ENCODE measurements around the gene DYNLL1. TPM values are rescaled to one million over a fixed set of nuclear protein-coding genes. Genes with fewer than 3 reads are reported as not detected.

DYNLL1 gene
- total and polyA plus RNA-seq, 2 donors (not counting 3 experiments of a cell fraction or from before 2014, with no cell fraction given), result 469 to 600 TPM

DNA sequence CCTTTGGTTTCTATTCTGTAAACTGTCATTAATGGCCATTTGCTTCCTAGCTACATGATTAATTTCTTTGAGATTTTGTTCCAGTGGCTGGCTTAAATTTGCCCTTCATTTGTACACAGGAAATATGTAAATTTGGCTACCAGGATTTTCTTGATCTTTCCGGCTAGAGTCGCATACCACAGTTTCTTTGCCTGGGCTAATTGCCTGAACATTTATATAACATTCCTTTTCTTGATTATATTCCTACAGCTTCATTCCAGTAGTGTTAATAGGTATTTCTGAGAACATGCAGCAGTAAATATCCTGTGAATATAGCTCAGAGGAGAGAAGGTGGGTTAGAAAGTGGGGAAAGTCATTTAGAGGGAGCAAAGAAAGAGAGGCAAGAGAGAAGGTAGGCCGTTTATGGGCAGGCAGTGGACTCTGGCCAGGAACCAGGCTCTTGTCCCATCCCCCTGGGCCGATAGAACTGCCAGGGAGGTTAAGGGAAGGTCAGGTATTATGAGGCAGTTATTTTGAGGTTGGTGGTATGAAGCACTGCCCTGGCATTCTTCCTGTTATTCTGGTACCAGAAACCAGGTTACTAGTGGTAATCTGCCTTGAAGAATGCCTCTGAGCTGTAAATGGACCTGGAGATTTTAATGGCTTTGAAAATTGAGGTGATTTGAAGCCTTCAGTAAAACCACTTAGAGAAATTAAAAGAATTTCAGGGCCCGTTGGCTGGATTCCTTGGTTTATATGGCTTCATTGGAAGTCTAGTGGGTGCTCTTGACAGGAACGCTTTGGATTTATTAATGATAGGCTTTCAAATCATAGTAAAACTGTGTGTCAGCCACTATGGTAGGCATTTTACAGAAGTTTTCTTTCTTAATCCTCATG lies 42.6 kb downstream of the DYNLL1 start:
- H3K4me3 ChIP-seq (replicated peaks in 1 of 3; ENCODE audit: insufficient read depth in 1 of 3, low read depth in 1 of 3, low read length in 3 of 3), result peak overlapping the region in 1 of 3 experiments; percentile 60
- peak overlapping the region; percentile 26 for H3K27ac ChIP-seq (ENCODE audit: insufficient read depth, low read depth, low read length)
- no TSS peak for BruUV-seq (replicated peaks)
- CTCF ChIA-PET, result interaction anchor here (0.9 to 1.4 kb wide), 3 partner anchors 10 to 12 kb away, joined by 3 to 5 read pairs (median 3); partner anchors contain the start of gene COQ5
- peak overlapping the region; percentile 96 for H3K4me2 ChIP-seq (ENCODE audit: insufficient read depth, low read length)
- H3K36me3 ChIP-seq (ENCODE audit: control insufficient read depth in 2 of 2, extremely low read depth in 1 of 2, insufficient read depth in 2 of 2, low read length in 2 of 2), result no peaks in the 10 kb centered on the region
- no peaks in the 10 kb centered on the region for H3K9me3 ChIP-seq (replicated peaks; ENCODE audit: control insufficient read depth, insufficient read depth, low read length)
- H3K9ac ChIP-seq (replicated peaks; ENCODE audit: extremely low read depth, insufficient read depth, low read length), result peak overlapping the region; percentile 51
- no peaks in the 10 kb centered on the region for H3K27me3 ChIP-seq (ENCODE audit: control insufficient read depth in 2 of 2, insufficient read depth in 2 of 2, low read length in 2 of 2)
- H3K4me1 ChIP-seq (ENCODE audit: control insufficient read depth, extremely low read depth, insufficient read depth, low read length), result peaks cover 52% of the 10 kb centered on the region
- DNase-seq (ENCODE audit: low read depth, low spot score) (peak; percentile 90), FAIRE-seq (peak; percentile 88)
- TF ChIP-seq POLR2AphosphoS5 (IDR thresholded peaks at IDR 0.05; ENCODE audit: insufficient read depth, low read depth, low read length) (peak; percentile 22), MYC (IDR thresholded peaks at IDR 0.05; ENCODE audit: low read depth, low read length) (no peak)
- no peak overlapping the region for H2AFZ ChIP-seq (ENCODE audit: low read depth, low read length)
- POLR2A ChIA-PET, result interaction anchor here (0.6 to 1.9 kb wide), 4 partner anchors 9 to 43 kb away, joined by 3 to 7 read pairs (median 3); partner anchors contain the start of gene DYNLL1
- dilution Hi-C loops (cut with MboI; ENCODE audit: extremely low pct_ligation_motif_present, low sequenced_read_pairs) (no loop called here), intact Hi-C loops (cut with micrococcal nuclease) (loop anchor here (1.0 kb wide), 1 partner anchor 43 kb away; the partner anchor contains the start of gene POP5)
- no peaks in the 10 kb centered on the region for H3K9me1 ChIP-seq (replicated peaks; ENCODE audit: control insufficient read depth, extremely low read depth, insufficient read depth, low read length)
- peaks cover 92% of the 10 kb centered on the region for H3K79me2 ChIP-seq (ENCODE audit: control insufficient read depth, insufficient read depth, low read length)
- peaks cover 18% of the 10 kb centered on the region for H4K20me1 ChIP-seq (replicated peaks; ENCODE audit: control insufficient read depth, extremely low read depth, insufficient read depth, low read length)

DNA sequence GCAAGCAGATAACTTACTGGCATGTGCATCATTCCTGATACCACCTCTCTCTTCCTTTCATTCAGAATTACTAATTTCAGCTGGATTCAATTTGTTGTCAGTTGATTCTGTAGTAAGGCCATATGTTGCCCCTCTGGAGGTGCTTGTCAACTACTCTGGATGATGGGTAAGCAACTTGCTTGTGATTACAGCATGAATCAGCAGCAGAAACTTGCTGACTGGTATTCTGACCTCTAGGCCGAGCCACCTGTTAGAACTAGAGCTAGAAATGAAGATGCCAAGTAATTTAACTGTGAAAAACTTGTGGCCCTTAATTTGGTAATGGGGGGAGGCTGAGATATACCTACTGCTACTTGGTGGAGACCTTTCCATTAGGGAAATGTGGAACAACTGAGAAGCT lies 43.4 kb downstream of the DYNLL1 start:
- DNase-seq (ENCODE audit: low read depth, low spot score) (peak; percentile 44), FAIRE-seq (peak; percentile 64)
- H3K9me3 ChIP-seq (replicated peaks; ENCODE audit: control insufficient read depth, insufficient read depth, low read length), result no peaks in the 10 kb centered on the region
- peaks cover 52% of the 10 kb centered on the region for H3K4me1 ChIP-seq (ENCODE audit: control insufficient read depth, extremely low read depth, insufficient read depth, low read length)
- H2AFZ ChIP-seq (ENCODE audit: low read depth, low read length), result no peak overlapping the region
- intact Hi-C loops (cut with micrococcal nuclease) (no loop called here), dilution Hi-C loops (cut with MboI; ENCODE audit: extremely low pct_ligation_motif_present, low sequenced_read_pairs) (no loop called here)
- no peaks in the 10 kb centered on the region for H3K9me1 ChIP-seq (replicated peaks; ENCODE audit: control insufficient read depth, extremely low read depth, insufficient read depth, low read length)
- peaks cover 18% of the 10 kb centered on the region for H4K20me1 ChIP-seq (replicated peaks; ENCODE audit: control insufficient read depth, extremely low read depth, insufficient read depth, low read length)
- peak overlapping the region; percentile 26 for H3K27ac ChIP-seq (ENCODE audit: insufficient read depth, low read depth, low read length)
- ChIA-PET CTCF (interaction anchor here (0.9 kb wide), 1 partner anchor 13 kb away, joined by 3 read pairs; no protein-coding TSS in a partner anchor), POLR2A (interaction anchor here (0.8 to 1.9 kb wide), 2 partner anchors 9 to 43 kb away, joined by 3 to 7 read pairs; partner anchors contain the start of gene DYNLL1)
- no peaks in the 10 kb centered on the region for H3K27me3 ChIP-seq (ENCODE audit: control insufficient read depth in 2 of 2, insufficient read depth in 2 of 2, low read length in 2 of 2)
- no TSS peak for BruUV-seq (replicated peaks)
- no peaks in the 10 kb centered on the region for H3K36me3 ChIP-seq (ENCODE audit: control insufficient read depth in 2 of 2, extremely low read depth in 1 of 2, insufficient read depth in 2 of 2, low read length in 2 of 2)
- H3K79me2 ChIP-seq (ENCODE audit: control insufficient read depth, insufficient read depth, low read length), result peaks cover 99% of the 10 kb centered on the region
- H3K4me3 ChIP-seq (replicated peaks in 1 of 3; ENCODE audit: insufficient read depth in 1 of 3, low read depth in 1 of 3, low read length in 3 of 3), result no peak overlapping the region
- H3K9ac ChIP-seq (replicated peaks; ENCODE audit: extremely low read depth, insufficient read depth, low read length), result peak overlapping the region; percentile 51
- peak overlapping the region; percentile 96 for H3K4me2 ChIP-seq (ENCODE audit: insufficient read depth, low read length)
- TF ChIP-seq POLR2A (IDR thresholded peaks at IDR 0.05; ENCODE audit: low read depth, low read length) (no peak), JUN (IDR thresholded peaks at IDR 0.05; ENCODE audit: borderline replicate concordance, insufficient read depth, insufficient read length, low read depth) (no peak), FOS (IDR thresholded peaks at IDR 0.05; ENCODE audit: borderline replicate concordance, insufficient read depth, low read length) (no peak), EZH2 (IDR thresholded peaks at IDR 0.05; ENCODE audit: borderline replicate concordance, low read depth, low read length, severe bottlenecking) (no peak), POLR2AphosphoS5 (IDR thresholded peaks at IDR 0.05; ENCODE audit: insufficient read depth, low read depth, low read length) (no peak), MYC (IDR thresholded peaks at IDR 0.05; ENCODE audit: low read depth, low read length) (no peak), GATA2 (IDR thresholded peaks at IDR 0.05; ENCODE audit: insufficient read depth, insufficient read length, low read depth, low read length) (no peak)
- TF ChIP-seq, protein P1, sequence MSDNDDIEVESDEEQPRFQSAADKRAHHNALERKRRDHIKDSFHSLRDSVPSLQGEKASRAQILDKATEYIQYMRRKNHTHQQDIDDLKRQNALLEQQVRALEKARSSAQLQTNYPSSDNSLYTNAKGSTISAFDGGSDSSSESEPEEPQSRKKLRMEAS (IDR thresholded peaks at IDR 0.05; ENCODE audit: insufficient read depth, insufficient read length), result no peak
- TF ChIP-seq, protein P2, sequence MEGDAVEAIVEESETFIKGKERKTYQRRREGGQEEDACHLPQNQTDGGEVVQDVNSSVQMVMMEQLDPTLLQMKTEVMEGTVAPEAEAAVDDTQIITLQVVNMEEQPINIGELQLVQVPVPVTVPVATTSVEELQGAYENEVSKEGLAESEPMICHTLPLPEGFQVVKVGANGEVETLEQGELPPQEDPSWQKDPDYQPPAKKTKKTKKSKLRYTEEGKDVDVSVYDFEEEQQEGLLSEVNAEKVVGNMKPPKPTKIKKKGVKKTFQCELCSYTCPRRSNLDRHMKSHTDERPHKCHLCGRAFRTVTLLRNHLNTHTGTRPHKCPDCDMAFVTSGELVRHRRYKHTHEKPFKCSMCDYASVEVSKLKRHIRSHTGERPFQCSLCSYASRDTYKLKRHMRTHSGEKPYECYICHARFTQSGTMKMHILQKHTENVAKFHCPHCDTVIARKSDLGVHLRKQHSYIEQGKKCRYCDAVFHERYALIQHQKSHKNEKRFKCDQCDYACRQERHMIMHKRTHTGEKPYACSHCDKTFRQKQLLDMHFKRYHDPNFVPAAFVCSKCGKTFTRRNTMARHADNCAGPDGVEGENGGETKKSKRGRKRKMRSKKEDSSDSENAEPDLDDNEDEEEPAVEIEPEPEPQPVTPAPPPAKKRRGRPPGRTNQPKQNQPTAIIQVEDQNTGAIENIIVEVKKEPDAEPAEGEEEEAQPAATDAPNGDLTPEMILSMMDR (IDR thresholded peaks at IDR 0.05; ENCODE audit: extremely low read depth in 1 of 2, insufficient read depth in 1 of 2, low read depth in 1 of 2, low read length in 2 of 2), result no peak
